ENCODE measurements around the gene SFT2D1.

SFT2D1 gene

DNA sequence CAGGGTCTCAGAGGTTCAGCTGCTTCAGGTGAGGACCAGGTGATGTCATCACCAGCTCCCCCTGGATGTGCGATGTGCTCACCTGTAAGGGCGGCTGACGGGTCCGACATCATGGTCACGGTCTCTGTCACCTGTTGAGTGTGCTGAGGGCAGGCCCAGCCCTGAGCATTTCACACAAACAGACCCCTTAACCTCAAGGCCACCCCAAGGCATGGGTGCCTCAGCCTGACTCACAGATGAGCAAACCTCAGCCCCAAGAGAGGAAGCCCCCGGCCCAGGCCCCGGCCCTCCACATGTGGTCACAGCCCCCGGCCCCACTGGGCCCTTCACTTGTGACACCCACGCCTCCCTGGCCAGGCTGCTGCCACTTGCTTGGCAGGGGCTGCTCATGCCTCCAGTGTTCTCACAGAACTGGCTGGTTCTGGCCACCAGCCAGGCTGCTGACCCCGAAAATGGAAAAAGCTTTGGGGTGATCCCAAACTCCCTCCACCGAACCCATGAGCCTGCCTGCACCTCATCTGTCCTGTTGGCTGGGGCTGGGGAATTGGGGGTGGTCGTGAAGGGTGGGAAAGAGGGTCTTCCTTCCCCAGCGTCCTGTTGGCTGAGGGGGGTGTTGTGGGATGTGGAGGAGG is 67.5 kb downstream of the SFT2D1 start:
- DNase-seq, result no peak

DNA sequence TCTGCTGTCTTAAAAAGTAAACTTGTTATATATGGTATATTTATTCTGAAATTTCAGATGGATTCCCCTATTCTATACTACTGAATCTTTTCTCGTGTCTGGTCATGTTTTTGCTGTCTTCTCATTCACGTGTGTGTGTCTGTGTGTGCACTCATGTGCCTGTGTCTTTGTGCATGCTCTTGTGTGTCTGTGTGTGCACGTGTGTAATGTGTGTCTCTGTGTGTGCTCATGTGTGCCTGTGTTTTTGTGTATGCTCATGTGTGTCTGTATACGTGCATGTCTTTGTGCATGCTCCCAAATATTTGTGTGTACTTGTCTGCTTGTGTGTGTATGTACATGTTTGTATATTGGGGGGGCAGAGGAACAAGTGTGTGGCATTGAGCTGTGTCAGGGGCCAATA is 68.2 kb downstream of the SFT2D1 start:
- no peak for DNase-seq

- no peak for DNase-seq
These were observed 71.0 kb downstream of the SFT2D1 start for GRCh38 chr6:166271376-166271765.

DNA sequence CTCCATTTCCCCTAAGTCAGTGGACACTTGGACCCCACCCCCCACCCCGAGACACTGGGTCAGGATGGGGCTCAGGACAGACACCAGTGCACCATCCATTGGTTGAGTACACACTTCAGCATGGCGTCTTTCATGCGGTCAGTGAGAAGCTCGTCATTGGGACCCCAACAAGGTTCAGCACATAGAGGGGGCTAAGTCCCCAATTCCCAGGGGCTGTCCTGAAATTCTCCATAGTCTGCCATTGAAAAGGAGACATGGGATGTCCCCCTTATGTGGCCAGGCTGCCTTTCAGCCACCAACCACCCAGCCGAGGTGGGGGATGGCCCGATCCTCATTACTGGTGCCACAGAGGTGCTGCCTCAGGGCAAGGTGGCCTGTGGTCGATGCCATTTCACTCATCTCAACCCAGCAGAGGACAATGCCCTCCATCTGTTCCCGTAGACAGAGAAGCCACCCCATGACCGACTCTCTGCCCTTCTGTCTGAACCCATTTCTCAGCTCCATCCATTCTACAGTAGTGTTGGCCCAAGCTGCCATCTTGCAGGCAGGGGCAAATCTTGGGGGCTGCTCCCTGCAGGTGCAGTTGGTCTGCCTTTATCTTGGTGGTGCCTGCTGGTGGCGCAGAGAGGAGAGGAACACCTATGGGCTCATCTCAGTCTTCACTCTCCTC is 71.5 kb downstream of the SFT2D1 start:
- DNase-seq, result no peak

All from activated naive CD4-positive, alpha-beta T cell (primary cell).